B cell (primary cell): ENCODE data around the gene ZBBX. TPM values are rescaled to one million over a fixed set of nuclear protein-coding genes. Genes with fewer than 3 reads are reported as not detected.

Experiments used
- ATAC-seq: fragments of 200-7000 bp; cut with Tn5 transposase; one replicate; pipeline ENCODE4 v1.10.0; 2021; ENCODE audit warnings: low read depth, mild to moderate bottlenecking, moderate number of reproducible peaks, moderate library complexity
- CTCF ChIA-PET: fragments of 350-600 bp; sonication (Branson Sonifier 250); formaldehyde crosslinking; loops from one replicate; lab custom pipeline; 2021; ENCODE audit warnings: antibody characterized with exemption, inconsistent platforms; lab: Charles Lee
- POLR2A ChIA-PET: fragments of 350-600 bp; sonication (Branson Sonifier 250); formaldehyde crosslinking; loops from one replicate; lab custom pipeline; 2021; ENCODE audit warnings: antibody characterized with exemption; lab: Charles Lee
- DNase-seq: peaks from one replicate; pipeline ENCODE4 v3.0.0; 2013
- H2AFZ ChIP-seq: 2 replicates; pipeline ENCODE4 v1.6.1; 2012; ENCODE audit warnings: mild to moderate bottlenecking, low read depth, low read length; ENCODE audit not compliant: insufficient read depth, poor library complexity, severe bottlenecking
- H3K27ac ChIP-seq, 2 donors: 1 replicate in 1 of 2; 2 replicates in 1 of 2; pipeline ENCODE4 v1.5.1; 2012 to 2013; ENCODE audit warnings: low read length in 2 of 2, mild to moderate bottlenecking in 2 of 2, moderate library complexity in 1 of 2
- H3K27me3 ChIP-seq, 4 experiments: fragments of 200-600 bp in 1 of 4; sonication (generic) in 1 of 4; replicated peaks in 1 of 4; 1 replicate in 2 of 4; 2 replicates in 2 of 4; pipeline versions ENCODE4 v1.6.1 to v1.7.0; 2013 to 2016; ENCODE audit warnings: low read length in 3 of 4, mild to moderate bottlenecking in 2 of 4, mixed read lengths in 1 of 4, moderate library complexity in 1 of 4; ENCODE audit not compliant: insufficient read depth in 4 of 4, control insufficient read depth in 3 of 4; ENCODE audit errors: control extremely low read depth in 1 of 4
- H3K36me3 ChIP-seq, 2 experiments: replicated peaks in 1 of 2; 1 replicate in 1 of 2; 2 replicates in 1 of 2; pipeline versions ENCODE4 v1.6.1 to v1.7.1; 2013; ENCODE audit warnings: low read length in 1 of 2; ENCODE audit not compliant: insufficient read depth in 2 of 2, control insufficient read depth in 1 of 2; ENCODE audit errors: control extremely low read depth in 1 of 2, extremely low read depth in 1 of 2
- H3K4me1 ChIP-seq, 2 donors: fragments of 200-600 bp in 1 of 2; sonication (generic) in 1 of 2; 1 replicate in 1 of 2; 2 replicates in 1 of 2; pipeline versions ENCODE4 v1.5.1 to v1.6.1; 2013 to 2017; ENCODE audit warnings: low read length in 2 of 2; ENCODE audit not compliant: control insufficient read depth in 2 of 2, insufficient read depth in 2 of 2
- H3K4me2 ChIP-seq: replicated peaks from 2 replicates; pipeline ENCODE3; 2012; ENCODE audit warnings: mild to moderate bottlenecking, low read depth, low read length; ENCODE audit not compliant: poor library complexity, severe bottlenecking
- H3K4me3 ChIP-seq, 5 experiments: fragments of 200-600 bp in 1 of 5; sonication (generic) in 1 of 5; 1 replicate in 3 of 5; 2 replicates in 2 of 5; pipeline versions ENCODE4 v1.5.1 to v1.7.0; 2011 to 2016; ENCODE audit warnings: low read length in 4 of 5, mild to moderate bottlenecking in 4 of 5, low read depth in 2 of 5, control low read depth in 1 of 5, moderate library complexity in 1 of 5; ENCODE audit not compliant: insufficient read depth in 1 of 5; ENCODE audit errors: control extremely low read depth in 1 of 5, extremely low read depth in 1 of 5
- H3K79me2 ChIP-seq: fragments of 200-600 bp; sonication (generic); one replicate; pipeline ENCODE4 v1.6.0; 2016; ENCODE audit warnings: low read length; ENCODE audit not compliant: control insufficient read depth, insufficient read depth
- H3K9ac ChIP-seq: fragments of 200-600 bp; sonication (generic); 2 replicates; pipeline ENCODE4 v1.6.1; 2017; ENCODE audit warnings: mild to moderate bottlenecking, low read length, moderate library complexity
- H3K9me3 ChIP-seq, 3 donors: one replicate each; pipeline versions ENCODE4 v1.6.1 to v1.7.1; 2013; ENCODE audit warnings: low read length in 2 of 3; ENCODE audit not compliant: control insufficient read depth in 2 of 3, insufficient read depth in 1 of 3; ENCODE audit errors: control extremely low read depth in 1 of 3
- H4K20me1 ChIP-seq: 2 replicates; pipeline ENCODE4 v1.6.0; 2012; ENCODE audit warnings: mild to moderate bottlenecking, low read length; ENCODE audit not compliant: insufficient read depth, control insufficient read depth, poor library complexity, severe bottlenecking
- H3K27ac Mint-ChIP-seq: one replicate; pipeline ENCODE4 v1.8.0; 2021; ENCODE audit warnings: mixed read lengths
- H3K27me3 Mint-ChIP-seq: one replicate; pipeline ENCODE4 v1.8.0; 2021; ENCODE audit warnings: mixed read lengths
- H3K4me1 Mint-ChIP-seq: one replicate; pipeline ENCODE4 v1.8.0; 2021; ENCODE audit warnings: mixed read lengths
- H3K4me3 Mint-ChIP-seq: one replicate; pipeline ENCODE4 v1.8.0; 2021; ENCODE audit warnings: mixed read lengths
- H3K9me3 Mint-ChIP-seq: one replicate; pipeline ENCODE4 v1.8.0; 2022; ENCODE audit warnings: mixed read lengths; ENCODE audit not compliant: insufficient read depth
- EZH2 ChIP-seq: IDR thresholded peaks from 2 replicates; pipeline ENCODE4 v1.6.1; 2012; ENCODE audit warnings: borderline replicate concordance, low read depth, mild to moderate bottlenecking, moderate library complexity, low read length; ENCODE audit not compliant: insufficient read depth, poor library complexity, severe bottlenecking
- WGBS: methylation state at CpG from one replicate; pipeline ENCODE4 v1.1.5; 2013; ENCODE audit warnings: missing lambda C conversion rate; ENCODE audit not compliant: insufficient coverage; 5-methylcytosine and 5-hydroxymethylcytosine counted together
- intact Hi-C: fragments of 100-400 bp; cut with micrococcal nuclease; formaldehyde crosslinking; loops from one replicate; pipeline ENCODE4 v1.10.0; 2022
- polyA plus RNA-seq: library from polyadenylated mRNA; depleted of rRNA; stranded (reverse); fragments of >200 nt; gene quantifications from 2 replicates; pipeline ENCODE4 v1.2.3, GENCODE V29; 2012
- total RNA-seq, 2 donors: library from RNA; stranded (reverse); fragments of 120-200 nt in 1 of 2; gene quantifications; 1 replicate in 1 of 2; 2 replicates in 1 of 2; pipeline versions ENCODE4 v1.2.3 to v1.2.4, GENCODE V29; 2013 to 2022
- TF ChIP-seq, protein P1 (sequence below): fragments of 200-600 bp; IDR thresholded peaks from one replicate; pipeline ENCODE4 v1.8.0; 2022; ENCODE audit warnings: antibody characterized with exemption, mild to moderate bottlenecking

The ZBBX gene
- total and polyA plus RNA-seq, 2 donors (not counting 1 experiment from before 2014, with no cell fraction given) = not detected

DNA sequence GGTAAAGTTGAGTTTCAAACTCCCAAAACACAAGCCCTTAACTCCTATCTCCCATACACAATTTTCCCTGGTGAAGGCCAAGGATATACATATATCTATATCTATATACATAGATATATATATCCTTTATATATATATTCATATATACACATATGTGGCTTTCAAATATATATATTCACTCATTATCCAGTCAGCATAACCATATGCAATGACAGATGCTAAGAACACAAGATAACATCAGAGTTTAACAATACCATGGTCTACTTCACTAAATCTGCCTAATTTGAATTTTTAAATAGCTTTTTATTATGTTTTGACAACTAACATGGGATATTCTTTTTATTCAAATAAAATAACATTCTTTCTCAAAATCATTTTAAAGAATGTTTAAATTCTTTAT, 24.7 kb downstream of the ZBBX start:
- no peaks in the 10 kb centered on the region for H3K4me1 ChIP-seq
- POLR2A ChIA-PET = no interaction called here
- ATAC-seq (no peak), DNase-seq (no peak)
- H3K4me3 ChIP-seq = no peak overlapping the region
- Mint-ChIP-seq H3K27ac (no peak overlapping the region), H3K9me3 (peaks cover 3% of the 10 kb centered on the region), H3K27me3 (no peaks in the 10 kb centered on the region), H3K4me3 (no peak overlapping the region), H3K4me1 (no peaks in the 10 kb centered on the region)
- H3K36me3 ChIP-seq = no peaks in the 10 kb centered on the region
- H3K4me2 ChIP-seq = no peak overlapping the region
- no peaks in the 10 kb centered on the region for H3K79me2 ChIP-seq
- CTCF ChIA-PET = no interaction called here
- peaks cover 0 to 6% (median 0%) of the 10 kb centered on the region in 4 experiments for H3K27me3 ChIP-seq
- intact Hi-C loops = no loop called here
- no peaks in the 10 kb centered on the region for H3K9me3 ChIP-seq
- no peak overlapping the region for H3K9ac ChIP-seq
- H2AFZ ChIP-seq = no peak overlapping the region
- H3K27ac ChIP-seq = no peak overlapping the region
- no peak for TF ChIP-seq EZH2
- TF ChIP-seq, protein P1, sequence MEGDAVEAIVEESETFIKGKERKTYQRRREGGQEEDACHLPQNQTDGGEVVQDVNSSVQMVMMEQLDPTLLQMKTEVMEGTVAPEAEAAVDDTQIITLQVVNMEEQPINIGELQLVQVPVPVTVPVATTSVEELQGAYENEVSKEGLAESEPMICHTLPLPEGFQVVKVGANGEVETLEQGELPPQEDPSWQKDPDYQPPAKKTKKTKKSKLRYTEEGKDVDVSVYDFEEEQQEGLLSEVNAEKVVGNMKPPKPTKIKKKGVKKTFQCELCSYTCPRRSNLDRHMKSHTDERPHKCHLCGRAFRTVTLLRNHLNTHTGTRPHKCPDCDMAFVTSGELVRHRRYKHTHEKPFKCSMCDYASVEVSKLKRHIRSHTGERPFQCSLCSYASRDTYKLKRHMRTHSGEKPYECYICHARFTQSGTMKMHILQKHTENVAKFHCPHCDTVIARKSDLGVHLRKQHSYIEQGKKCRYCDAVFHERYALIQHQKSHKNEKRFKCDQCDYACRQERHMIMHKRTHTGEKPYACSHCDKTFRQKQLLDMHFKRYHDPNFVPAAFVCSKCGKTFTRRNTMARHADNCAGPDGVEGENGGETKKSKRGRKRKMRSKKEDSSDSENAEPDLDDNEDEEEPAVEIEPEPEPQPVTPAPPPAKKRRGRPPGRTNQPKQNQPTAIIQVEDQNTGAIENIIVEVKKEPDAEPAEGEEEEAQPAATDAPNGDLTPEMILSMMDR = no peak
- H4K20me1 ChIP-seq = no peaks in the 10 kb centered on the region

DNA sequence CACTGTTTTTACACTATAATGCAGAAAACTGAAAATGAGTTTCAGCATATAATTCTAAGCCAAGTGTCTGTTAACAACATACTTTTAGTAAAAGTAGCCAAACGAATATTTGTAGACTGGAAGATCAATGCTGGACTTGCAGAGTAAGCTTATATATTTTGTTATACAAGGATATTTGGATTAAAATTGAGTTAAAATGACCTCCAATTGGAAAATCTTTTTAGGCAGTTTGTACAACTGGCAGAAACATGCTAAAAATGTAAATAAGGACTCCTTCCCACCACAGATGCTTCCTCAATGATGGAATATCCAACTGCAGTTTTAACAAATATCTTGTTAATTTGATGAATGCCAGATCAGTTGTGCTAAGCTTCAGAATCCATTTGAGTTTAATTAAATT, 25.3 kb downstream of the ZBBX start:
- Histone ChIP-seq H3K9me3 (no peaks in the 10 kb centered on the region), H3K79me2 (no peaks in the 10 kb centered on the region), H3K36me3 (no peaks in the 10 kb centered on the region), H2AFZ (no peak overlapping the region), H4K20me1 (no peaks in the 10 kb centered on the region), H3K27ac (no peak overlapping the region), H3K4me3 (no peak overlapping the region), H3K4me2 (no peak overlapping the region), H3K9ac (no peak overlapping the region), H3K4me1 (no peaks in the 10 kb centered on the region), H3K27me3 (peaks cover 0 to 6% (median 0%) of the 10 kb centered on the region in 4 experiments)
- Mint-ChIP-seq H3K4me1 (no peaks in the 10 kb centered on the region), H3K27ac (no peak overlapping the region), H3K27me3 (no peaks in the 10 kb centered on the region), H3K4me3 (no peak overlapping the region), H3K9me3 (peaks cover 3% of the 10 kb centered on the region)
- DNase-seq (no peak), ATAC-seq (no peak)
- intact Hi-C loops = loop anchor here (5.0 kb wide), 1 partner anchor 1502 kb away; no protein-coding TSS in a partner anchor
- POLR2A ChIA-PET = no interaction called here
- WGBS = no CpG with 5 or more reads among the region's 1 CpG
- CTCF ChIA-PET = no interaction called here
- TF ChIP-seq EZH2 = no peak
- TF ChIP-seq, protein P1 = no peak
